Measurements from ENCODE around the gene KIF7. TPM values are rescaled to one million over a fixed set of nuclear protein-coding genes. Genes with fewer than 3 reads are reported as not detected.

The KIF7 gene
- total and polyA plus RNA-seq, 10 of the 15 experiments (the other 5 are each of a cell fraction or from before 2014, with no cell fraction given) = 0.01 to 0.36 (median 0.10) TPM; not detected in 2

DNA sequence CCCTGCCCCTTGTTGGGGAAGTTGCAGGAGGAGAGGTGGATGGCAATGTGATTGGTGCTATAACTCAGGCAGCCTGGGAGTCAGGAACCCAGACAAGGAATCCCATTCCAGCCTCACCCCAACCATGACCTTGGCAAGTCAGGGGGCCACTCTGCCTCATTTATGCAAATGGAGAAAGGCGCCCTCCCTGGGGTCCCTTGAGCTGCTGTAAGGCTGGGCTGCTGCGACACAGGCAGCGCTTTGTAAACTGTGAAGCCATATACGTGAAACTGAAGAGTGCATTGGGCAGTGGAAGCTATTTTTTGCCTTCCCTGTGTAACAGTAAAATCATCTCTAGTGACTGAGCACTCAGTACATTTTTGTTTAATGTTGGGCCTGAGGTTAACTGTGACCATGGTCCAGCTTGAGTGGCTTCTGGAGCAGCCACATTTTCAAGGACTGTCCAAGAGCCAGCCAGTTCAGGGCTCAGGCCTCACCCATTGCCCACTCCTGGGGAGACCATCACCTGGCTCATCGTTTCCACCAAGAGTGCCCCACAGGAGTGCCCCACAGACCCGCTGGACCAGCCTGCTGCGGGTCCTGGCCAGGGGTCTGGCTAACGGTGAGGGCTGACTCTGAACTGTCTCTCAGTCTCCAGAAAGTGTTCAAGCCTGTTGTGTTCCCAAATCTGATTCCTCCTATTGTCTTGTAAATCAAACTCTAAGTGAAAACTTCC lies 27.9 kb downstream of the KIF7 start (continued):
- TF ChIP-seq RELB (IDR thresholded peaks at IDR 0.05; ENCODE audit: low read depth) (no peak), SREBF2 (IDR thresholded peaks at IDR 0.05; ENCODE audit: low read length) (no peak), BRCA1 (IDR thresholded peaks at IDR 0.05; ENCODE audit: low read depth, low read length) (no peak), RB1 (IDR thresholded peaks at IDR 0.05; ENCODE audit: borderline replicate concordance) (no peak), JUNB (IDR thresholded peaks at IDR 0.05) (no peak)

DNA sequence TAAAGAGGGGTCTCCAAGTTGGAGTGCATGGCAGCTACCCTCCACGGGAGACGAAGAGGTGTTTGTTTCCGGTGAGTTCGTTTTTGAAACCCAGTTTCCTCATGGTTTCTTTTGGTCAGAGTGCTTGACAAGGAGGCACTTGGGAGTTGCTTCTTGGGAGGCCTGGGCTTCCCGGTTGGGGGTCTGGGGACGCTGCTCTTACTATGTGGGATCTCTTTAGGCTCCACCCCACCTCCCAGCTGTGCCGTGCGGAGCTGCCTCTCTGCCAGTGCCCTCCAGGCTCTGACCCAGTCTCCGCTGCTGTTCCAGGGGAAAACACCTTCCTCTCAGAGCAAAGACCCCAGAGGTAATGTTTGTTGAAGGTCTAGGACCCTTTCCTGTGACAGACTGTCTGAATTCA lies 29.6 kb downstream of the KIF7 start:
- no peaks in the 10 kb centered on the region for H4K20me1 ChIP-seq (ENCODE audit: control insufficient read depth, insufficient read depth)
- ChIA-PET CTCF (no interaction called here), RAD21 (ENCODE audit: unreplicated experiment) (no interaction called here), SMC1A (ENCODE audit: uncharacterized antibody, unreplicated experiment) (no interaction called here), POLR2A (interaction anchor here (0.8 kb wide), 1 partner anchor 15 kb away, joined by 3 read pairs; no protein-coding TSS in a partner anchor)
- no peaks in the 10 kb centered on the region for H3K9me3 ChIP-seq (replicated peaks; ENCODE audit: control insufficient read depth, insufficient read depth, low read length)
- H2AFZ ChIP-seq (ENCODE audit: control insufficient read depth, low read depth, low read length) = no peak overlapping the region
- H3K4me1 ChIP-seq (ENCODE audit: control insufficient read depth, insufficient read depth, low read length) = no peaks in the 10 kb centered on the region
- H3K27ac ChIP-seq (ENCODE audit: control insufficient read depth, insufficient read depth) = no peak overlapping the region
- FAIRE-seq = no peak
- H3K36me3 ChIP-seq (ENCODE audit: control insufficient read depth in 2 of 2, insufficient read depth in 2 of 2, low read length in 1 of 2) = peaks cover 18 to 48% of the 10 kb centered on the region in 2 experiments
- no peak for DNase-seq (ENCODE audit: low read depth, low spot score)
- no peak for ATAC-seq
- TF ChIP-seq SMAD1 (IDR thresholded peaks at IDR 0.05; ENCODE audit: low read depth, partially characterized antibody) (no peak), EED (IDR thresholded peaks at IDR 0.05; ENCODE audit: low read depth) (no peak), PAX5 (IDR thresholded peaks at IDR 0.05; ENCODE audit: borderline replicate concordance, low read depth, low read length) (no peak), HDGF (IDR thresholded peaks at IDR 0.05) (no peak), POU2F2 (IDR thresholded peaks at IDR 0.05; ENCODE audit: borderline replicate concordance, low read depth, low read length) (no peak), ZNF592 (IDR thresholded peaks at IDR 0.05) (no peak), YY1 (IDR thresholded peaks at IDR 0.05; ENCODE audit: low read depth, low read length) (no peak), KDM1A (IDR thresholded peaks at IDR 0.05; ENCODE audit: borderline replicate concordance) (no peak)
- TF ChIP-seq, protein P1, sequence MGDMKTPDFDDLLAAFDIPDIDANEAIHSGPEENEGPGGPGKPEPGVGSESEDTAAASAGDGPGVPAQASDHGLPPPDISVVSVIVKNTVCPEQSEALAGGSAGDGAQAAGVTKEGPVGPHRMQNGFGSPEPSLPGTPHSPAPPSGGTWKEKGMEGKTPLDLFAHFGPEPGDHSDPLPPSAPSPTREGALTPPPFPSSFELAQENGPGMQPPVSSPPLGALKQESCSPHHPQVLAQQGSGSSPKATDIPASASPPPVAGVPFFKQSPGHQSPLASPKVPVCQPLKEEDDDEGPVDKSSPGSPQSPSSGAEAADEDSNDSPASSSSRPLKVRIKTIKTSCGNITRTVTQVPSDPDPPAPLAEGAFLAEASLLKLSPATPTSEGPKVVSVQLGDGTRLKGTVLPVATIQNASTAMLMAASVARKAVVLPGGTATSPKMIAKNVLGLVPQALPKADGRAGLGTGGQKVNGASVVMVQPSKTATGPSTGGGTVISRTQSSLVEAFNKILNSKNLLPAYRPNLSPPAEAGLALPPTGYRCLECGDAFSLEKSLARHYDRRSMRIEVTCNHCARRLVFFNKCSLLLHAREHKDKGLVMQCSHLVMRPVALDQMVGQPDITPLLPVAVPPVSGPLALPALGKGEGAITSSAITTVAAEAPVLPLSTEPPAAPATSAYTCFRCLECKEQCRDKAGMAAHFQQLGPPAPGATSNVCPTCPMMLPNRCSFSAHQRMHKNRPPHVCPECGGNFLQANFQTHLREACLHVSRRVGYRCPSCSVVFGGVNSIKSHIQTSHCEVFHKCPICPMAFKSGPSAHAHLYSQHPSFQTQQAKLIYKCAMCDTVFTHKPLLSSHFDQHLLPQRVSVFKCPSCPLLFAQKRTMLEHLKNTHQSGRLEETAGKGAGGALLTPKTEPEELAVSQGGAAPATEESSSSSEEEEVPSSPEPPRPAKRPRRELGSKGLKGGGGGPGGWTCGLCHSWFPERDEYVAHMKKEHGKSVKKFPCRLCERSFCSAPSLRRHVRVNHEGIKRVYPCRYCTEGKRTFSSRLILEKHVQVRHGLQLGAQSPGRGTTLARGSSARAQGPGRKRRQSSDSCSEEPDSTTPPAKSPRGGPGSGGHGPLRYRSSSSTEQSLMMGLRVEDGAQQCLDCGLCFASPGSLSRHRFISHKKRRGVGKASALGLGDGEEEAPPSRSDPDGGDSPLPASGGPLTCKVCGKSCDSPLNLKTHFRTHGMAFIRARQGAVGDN (IDR thresholded peaks at IDR 0.05) = no peak
- no TSS peak for BruUV-seq (replicated peaks)
- H3K27me3 ChIP-seq (replicated peaks in 1 of 2; ENCODE audit: control insufficient read depth in 2 of 2, insufficient read depth in 2 of 2, low read length in 1 of 2) = no peaks in the 10 kb centered on the region
- intact Hi-C loops (cut with micrococcal nuclease; ENCODE audit: unreplicated experiment) = no loop called here
- no peak overlapping the region for H3K4me3 ChIP-seq
- no peak overlapping the region for H3K4me2 ChIP-seq (ENCODE audit: control insufficient read depth, insufficient read depth)
- no peaks in the 10 kb centered on the region for H3K79me2 ChIP-seq (ENCODE audit: control insufficient read depth, insufficient read depth, low read length)
- 98% methylated on average over 9 of the region's 9 CpGs for WGBS (ENCODE audit: insufficient coverage, insufficient replicate concordance, low lambda C conversion rate, missing lambda C conversion rate)
- in situ Hi-C loops (cut with MboI) = no loop called here
- H3K9ac ChIP-seq (ENCODE audit: control insufficient read depth, insufficient read depth, low read length) = no peak overlapping the region

Measured in GM12878 (cell line).